Suprapubic skin (tissue), 4 donors: Measurements from ENCODE around the gene ARHGEF33. TPM values are rescaled to one million over a fixed set of nuclear protein-coding genes. Genes with fewer than 3 reads are reported as not detected.

Experiments
- DNase-seq, 2 donors: peaks; one replicate each; pipeline ENCODE4 v3.0.0-alpha.2; 2019; ENCODE audit warnings: low spot score in 2 of 2
- H3K27ac ChIP-seq: fragments of 200-600 bp; sonication (generic); one replicate; pipeline ENCODE4 v1.5.1; 2019
- H3K27me3 ChIP-seq: fragments of 200-600 bp; sonication (generic); one replicate; pipeline ENCODE4 v1.5.1; 2019
- H3K36me3 ChIP-seq: fragments of 200-600 bp; sonication (generic); one replicate; pipeline ENCODE4 v1.5.1; 2019
- H3K4me1 ChIP-seq: fragments of 200-600 bp; sonication (generic); one replicate; pipeline ENCODE4 v1.5.1; 2019
- H3K4me3 ChIP-seq: fragments of 200-600 bp; sonication (generic); one replicate; pipeline ENCODE4 v1.5.1; 2019; ENCODE audit warnings: mild to moderate bottlenecking
- H3K9me3 ChIP-seq: fragments of 200-600 bp; sonication (generic); one replicate; pipeline ENCODE4 v1.5.1; 2019
- EP300 ChIP-seq: sonication (generic); formaldehyde crosslinking; IDR thresholded peaks from one replicate; pipeline ENCODE4 v1.6.1; 2017; ENCODE audit warnings: antibody characterized with exemption
- POLR2A ChIP-seq, 2 donors: fragments of 450-650 bp; IDR thresholded peaks; one replicate each; pipeline ENCODE4 v1.6.1; 2017; ENCODE audit warnings: antibody characterized with exemption in 2 of 2, mild to moderate bottlenecking in 2 of 2, moderate library complexity in 2 of 2
- POLR2AphosphoS5 ChIP-seq, 3 donors: sonication (generic); formaldehyde crosslinking; IDR thresholded peaks; one replicate each; pipeline ENCODE4 v1.6.1; 2017; ENCODE audit warnings: antibody characterized with exemption in 3 of 3
- WGBS: methylation state at CpG from one replicate; pipeline ENCODE4 v1.1.5; 2018; 5-methylcytosine and 5-hydroxymethylcytosine counted together
- total RNA-seq, 4 donors: library from RNA; depleted of rRNA; stranded (reverse); fragments of >200 nt; gene quantifications; one replicate each; pipeline ENCODE4 v1.1.0, GENCODE V29; 2016
- TF ChIP-seq, protein P1 (sequence below), 2 donors: fragments of 200-600 bp in 1 of 2; fragments of 450-650 bp in 1 of 2; sonication (generic) in 1 of 2; IDR thresholded peaks; one replicate each; pipeline ENCODE4 v1.5.1; 2016 to 2019; ENCODE audit warnings: antibody characterized with exemption in 2 of 2, mild to moderate bottlenecking in 1 of 2, moderate library complexity in 1 of 2

Gene ARHGEF33
- total RNA-seq, 4 donors from 2014 or later = 0.34 to 0.80 (median 0.42) TPM

DNA sequence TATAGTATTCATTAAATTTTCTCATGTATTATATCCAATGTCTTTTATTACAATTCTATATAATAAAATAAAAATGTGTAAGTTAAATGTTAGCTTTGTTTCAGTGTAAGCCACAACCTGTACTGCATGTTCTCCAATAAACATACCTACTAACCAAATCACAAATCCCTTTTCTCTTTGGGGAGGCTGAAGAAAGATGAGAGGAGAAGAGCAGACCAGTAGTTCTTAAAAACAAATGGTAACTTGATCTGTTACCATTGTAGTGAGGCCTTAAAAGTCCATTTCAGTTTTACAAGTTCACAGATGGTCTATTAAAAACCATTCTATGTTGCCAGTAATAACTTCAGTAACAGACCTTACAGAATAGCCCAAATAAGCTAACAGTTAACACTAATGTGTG, 130.7 kb downstream of the ARHGEF33 start:
- Histone ChIP-seq H3K36me3 (peaks cover 5% of the 10 kb centered on the region), H3K27me3 (no peaks in the 10 kb centered on the region), H3K9me3 (no peaks in the 10 kb centered on the region), H3K27ac (no peak overlapping the region), H3K4me3 (no peak overlapping the region), H3K4me1 (no peaks in the 10 kb centered on the region)
- TF ChIP-seq, protein P1, sequence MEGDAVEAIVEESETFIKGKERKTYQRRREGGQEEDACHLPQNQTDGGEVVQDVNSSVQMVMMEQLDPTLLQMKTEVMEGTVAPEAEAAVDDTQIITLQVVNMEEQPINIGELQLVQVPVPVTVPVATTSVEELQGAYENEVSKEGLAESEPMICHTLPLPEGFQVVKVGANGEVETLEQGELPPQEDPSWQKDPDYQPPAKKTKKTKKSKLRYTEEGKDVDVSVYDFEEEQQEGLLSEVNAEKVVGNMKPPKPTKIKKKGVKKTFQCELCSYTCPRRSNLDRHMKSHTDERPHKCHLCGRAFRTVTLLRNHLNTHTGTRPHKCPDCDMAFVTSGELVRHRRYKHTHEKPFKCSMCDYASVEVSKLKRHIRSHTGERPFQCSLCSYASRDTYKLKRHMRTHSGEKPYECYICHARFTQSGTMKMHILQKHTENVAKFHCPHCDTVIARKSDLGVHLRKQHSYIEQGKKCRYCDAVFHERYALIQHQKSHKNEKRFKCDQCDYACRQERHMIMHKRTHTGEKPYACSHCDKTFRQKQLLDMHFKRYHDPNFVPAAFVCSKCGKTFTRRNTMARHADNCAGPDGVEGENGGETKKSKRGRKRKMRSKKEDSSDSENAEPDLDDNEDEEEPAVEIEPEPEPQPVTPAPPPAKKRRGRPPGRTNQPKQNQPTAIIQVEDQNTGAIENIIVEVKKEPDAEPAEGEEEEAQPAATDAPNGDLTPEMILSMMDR (IDR thresholded peaks at IDR 0.05) = no peak
- TF ChIP-seq EP300 (no peak), POLR2A (IDR thresholded peaks at IDR 0.05) (no peak), POLR2AphosphoS5 (IDR thresholded peaks at IDR 0.05) (no peak)
- no peak for DNase-seq

DNA sequence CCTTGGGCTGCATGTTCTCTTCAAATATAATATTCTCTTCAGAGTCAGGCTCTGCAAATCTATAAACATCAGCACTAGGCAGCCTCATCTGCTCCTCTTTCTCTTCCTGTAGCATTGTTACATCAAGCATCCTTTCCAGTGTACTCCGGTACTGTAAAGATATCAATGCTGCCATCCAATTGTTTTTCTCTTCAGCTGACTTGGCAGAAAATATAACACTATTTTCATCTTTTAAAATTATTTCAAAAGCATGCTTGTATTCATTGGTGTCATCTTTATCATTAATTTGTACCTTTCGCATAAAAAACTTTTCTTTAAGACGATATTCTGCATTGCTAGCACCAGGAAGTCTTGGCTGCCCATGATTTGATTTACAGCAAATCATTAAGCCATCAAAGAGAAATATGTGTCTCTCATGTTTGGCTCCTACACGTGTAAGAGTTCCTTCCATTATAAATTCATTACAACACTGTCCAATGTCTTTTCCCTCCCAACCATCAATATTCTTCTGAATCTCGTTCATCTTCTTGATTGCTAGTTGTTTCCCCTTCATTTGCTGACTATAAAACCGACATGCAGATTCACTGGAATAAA, 133.1 kb downstream of the ARHGEF33 start:
- 72% methylated on average over 6 of the region's 6 CpGs for WGBS
- no peak overlapping the region for H3K4me3 ChIP-seq
- H3K9me3 ChIP-seq = no peaks in the 10 kb centered on the region
- no peaks in the 10 kb centered on the region for H3K27me3 ChIP-seq
- no peak overlapping the region for H3K27ac ChIP-seq
- no peak for DNase-seq
- no peaks in the 10 kb centered on the region for H3K4me1 ChIP-seq
- peaks cover 5% of the 10 kb centered on the region for H3K36me3 ChIP-seq
- no peak for TF ChIP-seq EP300
- TF ChIP-seq, protein P1 (IDR thresholded peaks at IDR 0.05) = no peak
- TF ChIP-seq POLR2AphosphoS5 (IDR thresholded peaks at IDR 0.05) = no peak
- TF ChIP-seq POLR2A (IDR thresholded peaks at IDR 0.05) = no peak

DNA sequence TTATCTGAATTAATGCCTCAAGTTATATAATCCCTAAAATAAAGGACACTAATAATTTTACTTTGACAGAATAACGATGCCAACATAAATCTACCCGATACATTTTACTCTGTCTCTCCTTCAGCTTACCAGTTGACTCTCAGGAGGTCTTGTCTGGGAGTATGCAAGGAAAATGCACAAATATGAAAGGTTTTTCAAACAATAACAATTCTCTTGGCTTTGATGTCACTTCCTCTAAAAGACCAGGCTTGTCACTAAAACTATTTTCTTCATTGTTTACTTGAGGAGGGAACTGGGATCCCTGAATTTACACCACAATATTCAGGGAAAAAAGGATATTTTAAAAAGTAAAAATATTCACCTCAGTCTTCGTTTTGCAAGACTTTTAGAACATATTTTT, 134.0 kb downstream of the ARHGEF33 start:
- Histone ChIP-seq H3K27me3 (no peaks in the 10 kb centered on the region), H3K4me1 (no peaks in the 10 kb centered on the region), H3K36me3 (peaks cover 5% of the 10 kb centered on the region), H3K27ac (no peak overlapping the region), H3K9me3 (no peaks in the 10 kb centered on the region), H3K4me3 (no peak overlapping the region)
- TF ChIP-seq EP300 (no peak), POLR2A (IDR thresholded peaks at IDR 0.05) (no peak), POLR2AphosphoS5 (IDR thresholded peaks at IDR 0.05) (no peak)
- TF ChIP-seq, protein P1 (IDR thresholded peaks at IDR 0.05) = no peak
- DNase-seq = no peak
- 66% methylated on average over 3 of the region's 3 CpGs for WGBS

DNA sequence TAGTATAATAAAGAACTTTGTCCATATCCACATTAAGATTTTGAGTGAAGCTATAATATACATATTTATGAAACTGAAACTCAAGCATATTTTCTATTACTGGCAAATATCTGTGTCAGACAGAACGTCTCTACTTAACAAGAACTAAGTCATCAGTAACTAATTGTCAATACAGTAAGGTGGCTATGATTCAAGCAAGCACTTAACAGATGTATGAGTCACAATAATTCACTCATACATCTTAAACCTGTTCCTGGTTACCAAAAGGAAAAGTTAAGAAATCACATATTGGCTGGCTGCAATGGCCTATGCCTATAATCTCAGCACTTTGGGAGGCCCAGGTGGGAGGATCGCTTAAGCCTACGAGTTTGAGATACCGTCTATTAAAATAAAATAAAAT, 135.2 kb downstream of the ARHGEF33 start:
- Histone ChIP-seq H3K4me3 (no peak overlapping the region), H3K27me3 (no peaks in the 10 kb centered on the region), H3K27ac (no peak overlapping the region), H3K9me3 (no peaks in the 10 kb centered on the region), H3K36me3 (peaks cover 5% of the 10 kb centered on the region), H3K4me1 (no peaks in the 10 kb centered on the region)
- DNase-seq = no peak
- TF ChIP-seq, protein P1 (IDR thresholded peaks at IDR 0.05) = no peak
- TF ChIP-seq EP300 (no peak), POLR2AphosphoS5 (IDR thresholded peaks at IDR 0.05) (no peak), POLR2A (IDR thresholded peaks at IDR 0.05) (no peak)
- 75% methylated on average over 4 of the region's 4 CpGs for WGBS

Other genes with a start within 250 kb of the ARHGEF33 start
- 10 to 100 TPM in 1 of 4 donors, 1 to 10 TPM in 3; 3.7 to 16.4 (median 7.1) TPM for gene GALM, start 223.8 kb upstream of the ARHGEF33 start, total RNA-seq
- gene SRSF7, start 138.5 kb upstream of the ARHGEF33 start, total RNA-seq = 100 to 1,000 TPM in 1 of 4 donors, 10 to 100 TPM in 3; 90.4 to 144 (median 94.2) TPM
- 1 to 10 TPM; 3.9 to 7.7 (median 4.7) TPM for gene GEMIN6, start 111.7 kb upstream of the ARHGEF33 start, total RNA-seq
- gene DHX57, start 13.9 kb upstream of the ARHGEF33 start, total RNA-seq = 10 to 100 TPM; 12.0 to 23.3 (median 16.4) TPM
- gene MORN2, start 13.9 kb upstream of the ARHGEF33 start, total RNA-seq = 1 to 10 TPM; 6.3 to 9.0 (median 7.5) TPM
- gene SOS1, start 231.2 kb downstream of the ARHGEF33 start, total RNA-seq = 10 to 100 TPM; 18.3 to 38.3 (median 27.7) TPM